H1 (cell line): ENCODE results near the gene RNF187. TPM values are rescaled to one million over a fixed set of nuclear protein-coding genes. Genes with fewer than 3 reads are reported as not detected.

Experiments
- CTCF ChIA-PET: fragments of 300-600 bp; sonication (Branson Sonifier 250); formaldehyde crosslinking; loops from one replicate; lab custom pipeline; 2021; ENCODE audit not compliant: partially characterized antibody; lab: Charles Lee
- POLR2A ChIA-PET: fragments of 300-600 bp; sonication (Branson Sonifier 250); formaldehyde crosslinking; loops from one replicate; lab custom pipeline; 2021; ENCODE audit warnings: inconsistent platforms; ENCODE audit not compliant: partially characterized antibody; lab: Charles Lee
- DNase-seq, 2 experiments: peaks; one replicate each; pipeline versions ENCODE4 v3.0.0 to v3.0.0-alpha.2; 2010 to 2022; ENCODE audit warnings: low spot score in 2 of 2, low read depth in 1 of 2, mixed read lengths in 1 of 2
- FAIRE-seq: peaks from 2 replicates; lab custom pipeline; 2011; peaks lifted over from hg19 to GRCh38; lab: Jason Lieb, UNC
- H2AFZ ChIP-seq: 2 replicates; pipeline ENCODE4 v1.8.1; 2012; ENCODE audit warnings: low read length, inconsistent platforms
- H2AK5ac ChIP-seq: 2 replicates; pipeline ENCODE4 v1.6.1; 2013; ENCODE audit warnings: low read depth, low read length
- H2BK120ac ChIP-seq: replicated peaks from 2 replicates; pipeline ENCODE3; 2013; ENCODE audit warnings: low read depth, low read length, inconsistent platforms
- H2BK12ac ChIP-seq: 2 replicates; pipeline ENCODE4 v1.6.1; 2013; ENCODE audit warnings: low read depth, low read length
- H2BK15ac ChIP-seq: 2 replicates; pipeline ENCODE4 v1.6.1; 2013; ENCODE audit warnings: low read length
- H2BK20ac ChIP-seq: 2 replicates; pipeline ENCODE4 v1.6.1; 2013; ENCODE audit warnings: low read length
- H2BK5ac ChIP-seq: 2 replicates; pipeline ENCODE4 v1.6.1; 2013; ENCODE audit warnings: low read depth, low read length
- H3K14ac ChIP-seq: 2 replicates; pipeline ENCODE4 v1.6.1; 2013; ENCODE audit warnings: inconsistent platforms; ENCODE audit not compliant: insufficient read length
- H3K18ac ChIP-seq: 2 replicates; pipeline ENCODE4 v1.6.1; 2013; ENCODE audit warnings: low read length; ENCODE audit errors: extremely low read depth
- H3K23ac ChIP-seq: 2 replicates; pipeline ENCODE4 v1.6.1; 2013; ENCODE audit warnings: inconsistent platforms; ENCODE audit not compliant: insufficient read length
- H3K23me2 ChIP-seq: 2 replicates; pipeline ENCODE4 v1.6.1; 2013; ENCODE audit warnings: low read depth, low read length
- H3K27ac ChIP-seq: 2 replicates; pipeline ENCODE4 v1.6.1; 2011; ENCODE audit warnings: low read depth, low read length, inconsistent platforms
- H3K27me3 ChIP-seq, 4 experiments: replicated peaks in 1 of 4; 1 replicate in 1 of 4; 2 replicates in 3 of 4; pipeline versions ENCODE4 v1.6.1 to v1.8.1; 2011 to 2013; ENCODE audit warnings: low read length in 3 of 4, mild to moderate bottlenecking in 3 of 4, inconsistent platforms in 2 of 4, mixed read lengths in 2 of 4, moderate library complexity in 1 of 4; ENCODE audit not compliant: control insufficient read depth in 3 of 4, insufficient read depth in 3 of 4; ENCODE audit errors: extremely low read depth in 1 of 4
- H3K36me3 ChIP-seq, 4 experiments: 2 replicates each; pipeline versions ENCODE4 v1.6.1 to v1.8.1; 2011 to 2013; ENCODE audit warnings: mild to moderate bottlenecking in 4 of 4, low read length in 3 of 4, moderate library complexity in 2 of 4, control low read depth in 1 of 4, inconsistent platforms in 1 of 4; ENCODE audit not compliant: insufficient read depth in 4 of 4, control insufficient read depth in 2 of 4
- H3K4ac ChIP-seq: replicated peaks from 2 replicates; pipeline ENCODE3; 2013; ENCODE audit warnings: low read length, low read depth, mixed read lengths, inconsistent platforms; ENCODE audit not compliant: insufficient read length
- H3K4me1 ChIP-seq, 4 experiments: replicated peaks in 1 of 4; 1 replicate in 1 of 4; 2 replicates in 3 of 4; pipeline versions ENCODE4 v1.6.1 to v1.8.1; 2011 to 2013; ENCODE audit warnings: low read length in 3 of 4, inconsistent platforms in 2 of 4, mixed read lengths in 1 of 4; ENCODE audit not compliant: insufficient read depth in 4 of 4, control insufficient read depth in 3 of 4
- H3K4me2 ChIP-seq, 2 experiments: 2 replicates each; pipeline versions ENCODE4 v1.6.1 to v1.8.1; 2011 to 2013; ENCODE audit warnings: low read depth in 2 of 2, low read length in 2 of 2, control low read depth in 1 of 2, inconsistent platforms in 1 of 2, mild to moderate bottlenecking in 1 of 2; ENCODE audit not compliant: insufficient read depth in 1 of 2
- H3K4me3 ChIP-seq, 4 experiments: fragments of 200-600, 300-600 bp in 1 of 4; sonication (generic), shearing (Covaris generic), sonication (Bioruptor Twin) in 1 of 4; 2 replicates each; pipeline versions ENCODE4 v1.5.1 to v1.8.1; 2011 to 2016; ENCODE audit warnings: low read length in 4 of 4, low read depth in 3 of 4, control low read depth in 2 of 4, inconsistent platforms in 2 of 4, mild to moderate bottlenecking in 2 of 4, mixed read lengths in 1 of 4, moderate library complexity in 1 of 4; ENCODE audit not compliant: insufficient read depth in 2 of 4; ENCODE audit errors: extremely low read depth in 1 of 4
- H3K56ac ChIP-seq: replicated peaks from 2 replicates; pipeline ENCODE3; 2013; ENCODE audit warnings: low read depth, mild to moderate bottlenecking, mixed read lengths, low read length, inconsistent platforms; ENCODE audit not compliant: insufficient read length
- H3K79me1 ChIP-seq: 2 replicates; pipeline ENCODE4 v1.6.1; 2013; ENCODE audit warnings: low read depth, low read length, control low read depth
- H3K79me2 ChIP-seq, 2 experiments: 2 replicates each; pipeline versions ENCODE4 v1.6.1 to v1.8.1; 2012 to 2013; ENCODE audit warnings: low read length in 2 of 2, mild to moderate bottlenecking in 2 of 2, inconsistent platforms in 1 of 2; ENCODE audit not compliant: insufficient read depth in 2 of 2, control insufficient read depth in 1 of 2
- H3K9ac ChIP-seq, 4 experiments: replicated peaks in 1 of 4; 1 replicate in 1 of 4; 2 replicates in 3 of 4; pipeline versions ENCODE4 v1.6.1 to v1.8.1; 2011 to 2013; ENCODE audit warnings: low read depth in 3 of 4, low read length in 3 of 4, control low read depth in 2 of 4, mild to moderate bottlenecking in 2 of 4, moderate library complexity in 2 of 4, inconsistent platforms in 1 of 4; ENCODE audit errors: extremely low read depth in 1 of 4
- H3K9me3 ChIP-seq, 2 experiments: 2 replicates each; pipeline versions ENCODE4 v1.6.1 to v1.8.1; 2012 to 2013; ENCODE audit warnings: mild to moderate bottlenecking in 2 of 2, moderate library complexity in 2 of 2, control low read depth in 1 of 2, inconsistent platforms in 1 of 2, low read depth in 1 of 2, low read length in 1 of 2, mixed read lengths in 1 of 2; ENCODE audit not compliant: insufficient read depth in 2 of 2
- H4K20me1 ChIP-seq, 2 experiments: replicated peaks in 1 of 2; 2 replicates each; pipeline versions ENCODE3 to v1.8.1; 2011 to 2013; ENCODE audit warnings: inconsistent platforms in 2 of 2, low read length in 2 of 2, mild to moderate bottlenecking in 1 of 2; ENCODE audit not compliant: insufficient read depth in 2 of 2, control insufficient read depth in 1 of 2
- H4K5ac ChIP-seq: 2 replicates; pipeline ENCODE4 v1.6.1; 2013; ENCODE audit warnings: low read length, low read depth, mixed read lengths, inconsistent platforms; ENCODE audit not compliant: insufficient read length
- H4K8ac ChIP-seq: 2 replicates; pipeline ENCODE4 v1.8.0; 2013; ENCODE audit warnings: mild to moderate bottlenecking, moderate library complexity, low read length, inconsistent platforms; ENCODE audit not compliant: insufficient read depth; ENCODE audit errors: extremely low read depth
- H4K91ac ChIP-seq: replicated peaks from 2 replicates; pipeline ENCODE3; 2013; ENCODE audit warnings: low read length, mixed read lengths, inconsistent platforms; ENCODE audit not compliant: insufficient read length
- ASH2L ChIP-seq: fragments of 200-600, 300-600 bp; sonication (generic); IDR thresholded peaks from one replicate; pipeline ENCODE4 v1.7.1; 2017; ENCODE audit warnings: low read length
- BRCA1 ChIP-seq: IDR thresholded peaks from 2 replicates; pipeline ENCODE4 v1.6.1; 2012; ENCODE audit warnings: low read depth, low read length, improper control_type of control experiment
- HDAC2 ChIP-seq, 2 experiments: fragments of 300-600 bp in 1 of 2; sonication (generic) in 1 of 2; IDR thresholded peaks; 2 replicates each; pipeline ENCODE4 v1.6.1; 2011 to 2012; ENCODE audit warnings: low read depth in 2 of 2, low read length in 2 of 2, mild to moderate bottlenecking in 2 of 2, moderate library complexity in 2 of 2, borderline replicate concordance in 1 of 2, inconsistent platforms in 1 of 2
- KDM1A ChIP-seq: fragments of 200-600, 300-600 bp; sonication (generic); IDR thresholded peaks from 2 replicates; pipeline ENCODE4 v1.7.1; 2016; ENCODE audit warnings: mild to moderate bottlenecking, low read length, borderline replicate concordance
- MAFK ChIP-seq: IDR thresholded peaks from 2 replicates; pipeline ENCODE4 v1.6.1; 2012; ENCODE audit warnings: low read depth, mild to moderate bottlenecking, improper control_type of control experiment, low read length
- NRF1 ChIP-seq: IDR thresholded peaks from 2 replicates; pipeline ENCODE4 v1.6.1; 2011; ENCODE audit warnings: mild to moderate bottlenecking, low read depth, low read length, improper control_type of control experiment
- POLR2A ChIP-seq, 2 experiments: IDR thresholded peaks; 1 replicate in 1 of 2; 2 replicates in 1 of 2; pipeline ENCODE4 v1.6.1; 2011; ENCODE audit warnings: low read depth in 2 of 2, low read length in 2 of 2, mild to moderate bottlenecking in 2 of 2; ENCODE audit errors: control extremely low read depth in 1 of 2
- POU5F1 ChIP-seq: IDR thresholded peaks from 2 replicates; pipeline ENCODE4 v1.6.1; 2011; ENCODE audit warnings: low read depth, mild to moderate bottlenecking, low read length, moderate library complexity
- RAD21 ChIP-seq, 2 experiments: IDR thresholded peaks in 1 of 2; conservative IDR thresholded peaks in 1 of 2; 2 replicates each; pipeline ENCODE4 v1.6.1; 2011; ENCODE audit warnings: low read depth in 2 of 2, low read length in 2 of 2, improper control_type of control experiment in 1 of 2, inconsistent platforms in 1 of 2, mild to moderate bottlenecking in 1 of 2, moderate library complexity in 1 of 2
- RBBP5 ChIP-seq: IDR thresholded peaks from 2 replicates; pipeline ENCODE4 v1.7.1; 2012; ENCODE audit warnings: low read depth, mild to moderate bottlenecking, inconsistent platforms, low read length, moderate library complexity, borderline replicate concordance
- RFX5 ChIP-seq: IDR thresholded peaks from 2 replicates; pipeline ENCODE4 v1.6.1; 2011; ENCODE audit warnings: low read depth, low read length, improper control_type of control experiment, borderline replicate concordance
- TEAD4 ChIP-seq: IDR thresholded peaks from 2 replicates; pipeline ENCODE4 v1.6.1; 2012; ENCODE audit warnings: low read depth, low read length, inconsistent platforms, mixed read lengths
- WGBS, 2 experiments: shearing (Covaris generic) in 1 of 2; methylation state at CpG; one replicate each; pipeline versions ENCODE4 v1.1.6 to v1.1.7; 2013 to 2015; ENCODE audit warnings: low lambda C conversion rate in 2 of 2, mixed read lengths in 2 of 2, inconsistent platforms in 1 of 2, low coverage in 1 of 2, missing lambda C conversion rate in 1 of 2; ENCODE audit not compliant: insufficient replicate concordance in 2 of 2, insufficient coverage in 1 of 2, insufficient read length in 1 of 2; ENCODE audit errors: extremely low coverage in 1 of 2, missing lambda C conversion rate in 1 of 2; 5-methylcytosine and 5-hydroxymethylcytosine counted together
- polyA plus RNA-seq, 7 experiments: library from polyadenylated mRNA; depleted of rRNA in 3 of 7; stranded (reverse) in 5 of 7; unstranded in 2 of 7; fragments of >200 nt in 5 of 7; fragments of 200-250 nt in 2 of 7; gene quantifications; 1 replicate in 5 of 7; 2 replicates in 1 of 7; 4 replicates in 1 of 7; pipeline versions ENCODE4 v1.2.1 to v1.2.3, GENCODE V29; 2011 to 2013; ENCODE audit warnings: missing spikeins in 2 of 7, mixed read lengths in 2 of 7
- total RNA-seq: library from RNA; stranded (reverse); fragmentation: NEBNext Ultra II Directional; extraction: Animal tissue kit (Norgen Biotek cat#: 25700); gene quantifications from 2 replicates; pipeline ENCODE4 v1.2.1, GENCODE V29; 2021

RNF187 gene
- total and polyA plus RNA-seq, 2 of the 8 experiments (the other 6 are each of a cell fraction or from before 2014, with no cell fraction given): 47.0 to 113 TPM

GRCh38 chr1:228494970-228495853, 8.0 kb downstream of the RNF187 start:
- Histone ChIP-seq H2BK15ac (no peak overlapping the region), H3K4me3 (no peak overlapping the region), H4K5ac (no peak overlapping the region), H3K9me3 (no peaks in the 10 kb centered on the region), H3K79me1 (peaks cover 5% of the 10 kb centered on the region), H3K9ac (no peak overlapping the region), H3K36me3 (peaks cover 0 to 21% (median 9%) of the 10 kb centered on the region in 4 experiments; a peak in 5 of 8 replicates), H3K23ac (no peak overlapping the region), H3K23me2 (no peaks in the 10 kb centered on the region), H4K91ac (no peak overlapping the region), H3K4me2 (no peak overlapping the region), H3K56ac (no peak overlapping the region), H2BK20ac (no peak overlapping the region), H4K8ac (no peak overlapping the region), H2BK120ac (no peak overlapping the region), H2BK5ac (no peak overlapping the region), H3K79me2 (no peaks in the 10 kb centered on the region), H2AK5ac (no peak overlapping the region), H3K14ac (no peak overlapping the region), H2AFZ (no peak overlapping the region), H3K4ac (no peak overlapping the region), H2BK12ac (no peak overlapping the region), H4K20me1 (peaks cover 0 to 16% of the 10 kb centered on the region in 2 experiments), H3K18ac (no peak overlapping the region), H3K27me3 (peaks cover 0 to 10% (median 6%) of the 10 kb centered on the region in 4 experiments; a peak in 4 of 7 replicates), H3K27ac (no peak overlapping the region), H3K4me1 (peaks cover 0 to 3% (median 1%) of the 10 kb centered on the region in 4 experiments; a peak in 3 of 7 replicates)
- CTCF ChIA-PET: interaction anchor here (0.7 kb wide), 1 partner anchor 389 kb away, joined by 3 read pairs; no protein-coding TSS in a partner anchor
- POLR2A ChIA-PET: interaction anchor here (0.6 to 1.2 kb wide), 4 partner anchors 17 to 132 kb away, joined by 3 to 6 read pairs (median 4); a partner anchor contains a TSS
- FAIRE-seq (no peak), DNase-seq (no peak)
- WGBS, 2 experiments: 88% methylated on average over 15 of the region's 15 CpGs; no CpG with 5 or more reads in 1 of the 2 experiments
- TF ChIP-seq RFX5: no peak
- TF ChIP-seq POU5F1: no peak
- TF ChIP-seq POLR2A (IDR thresholded peaks at IDR 0.05; ENCODE audit: control extremely low read depth in 1 of 2, low read depth in 2 of 2, low read length in 2 of 2): no peak
- TF ChIP-seq KDM1A: no peak
- no peak for TF ChIP-seq ASH2L
- no peak for TF ChIP-seq RBBP5
- no peak for TF ChIP-seq MAFK
- no peak for TF ChIP-seq NRF1
- no peak for TF ChIP-seq BRCA1
- no peak for TF ChIP-seq RAD21 (IDR thresholded peaks at IDR 0.05 in 1 of 2, conservative IDR thresholded peaks at IDR 0.05 in 1 of 2; ENCODE audit: low read depth in 2 of 2, low read length in 2 of 2)
- TF ChIP-seq HDAC2 (IDR thresholded peaks at IDR 0.05; ENCODE audit: borderline replicate concordance in 1 of 2, low read depth in 2 of 2, low read length in 2 of 2): no peak
- TF ChIP-seq TEAD4: no peak
